ENCODE data around the gene PADI6. TPM values are rescaled to one million over a fixed set of nuclear protein-coding genes. Genes with fewer than 3 reads are reported as not detected.
A peak's percentile ranks its signal among the peaks of the same experiment; 100 is the strongest.

The PADI6 gene
- total and polyA plus RNA-seq, 9 of the 15 experiments (the other 6 are each of a cell fraction or from before 2014, with no cell fraction given) = not detected

DNA sequence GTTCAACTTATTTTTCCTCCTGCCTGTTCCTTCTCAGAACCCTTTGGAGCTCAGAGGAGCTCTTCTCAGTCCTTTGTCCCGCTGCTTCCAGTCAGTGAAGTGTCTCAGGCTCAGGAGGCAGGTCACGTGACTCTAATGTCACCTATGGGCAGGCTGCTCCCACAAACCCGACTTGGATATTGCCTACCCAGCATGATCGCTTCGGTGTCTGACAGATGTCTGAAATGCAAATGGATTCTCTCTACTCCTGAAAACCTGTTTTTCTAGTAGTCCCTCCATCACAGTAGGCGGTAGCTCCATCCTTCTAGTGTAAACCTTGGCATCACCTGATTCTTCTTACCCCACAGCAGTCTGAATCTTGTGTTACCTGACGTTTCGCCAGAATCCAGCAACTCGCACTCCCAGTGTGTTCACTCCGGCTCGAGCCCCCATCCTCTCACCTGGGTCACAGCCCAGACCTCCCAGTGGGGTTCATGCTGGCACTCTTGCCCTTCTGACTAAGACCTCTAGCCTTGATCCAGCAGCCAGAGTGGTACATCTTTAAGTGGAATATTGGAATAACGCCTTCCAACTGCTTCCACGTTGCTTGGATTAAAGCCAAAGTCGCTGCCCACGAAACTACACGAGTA is 5.4 kb downstream of the PADI6 start:
- 0% methylated on average over 16 of the region's 16 CpGs for WGBS (ENCODE audit: insufficient coverage, low coverage, missing lambda C conversion rate)
- ChIA-PET POLR2A (interaction anchor here (0.7 kb wide), 1 partner anchor 9 kb away, joined by 3 read pairs; no protein-coding TSS in a partner anchor), CTCF (ENCODE audit: low intra/inter-chr PET ratio) (no interaction called here)
- Histone ChIP-seq H3K27ac (ENCODE audit: extremely low read depth, low read depth, low read length) (no peak overlapping the region), H3K9ac (ENCODE audit: insufficient read depth in 1 of 2, low read depth in 2 of 2, low read length in 2 of 2) (no peak overlapping the region), H3K27me3 (ENCODE audit: control insufficient read depth in 2 of 2, insufficient read depth in 2 of 2, low read length in 2 of 2) (peaks cover 57 to 83% of the 10 kb centered on the region in 2 experiments), H2AFZ (ENCODE audit: low read depth, low read length) (no peak overlapping the region), H3K4me3 (no peak overlapping the region), H4K20me1 (replicated peaks; ENCODE audit: control insufficient read depth, insufficient read depth, low read length) (peaks cover 22% of the 10 kb centered on the region), H3K79me2 (ENCODE audit: control insufficient read depth, insufficient read depth, low read length) (no peaks in the 10 kb centered on the region), H3K4me1 (replicated peaks in 1 of 2; ENCODE audit: control insufficient read depth in 2 of 2, insufficient read depth in 2 of 2, low read length in 2 of 2) (no peaks in the 10 kb centered on the region), H3K9me1 (ENCODE audit: control insufficient read depth, insufficient read depth, low read length) (no peaks in the 10 kb centered on the region), H3K4me2 (ENCODE audit: insufficient read depth, low read length) (no peak overlapping the region), H3K36me3 (ENCODE audit: control insufficient read depth, insufficient read depth, low read length) (no peaks in the 10 kb centered on the region), H3K9me3 (replicated peaks; ENCODE audit: control insufficient read depth, insufficient read depth, low read depth, low read length) (no peaks in the 10 kb centered on the region)
- BruUV-seq (replicated peaks) = no TSS peak
- FAIRE-seq = no peak
- intact Hi-C loops (cut with micrococcal nuclease) (no loop called here), in situ Hi-C loops (cut with MboI) (no loop called here)
- ATAC-seq = no peak
- DNase-seq (ENCODE audit: extremely low read depth in 1 of 4, low spot score in 3 of 4) = peak in 1 of 4 experiments; percentile 50
- TF ChIP-seq, protein P1, sequence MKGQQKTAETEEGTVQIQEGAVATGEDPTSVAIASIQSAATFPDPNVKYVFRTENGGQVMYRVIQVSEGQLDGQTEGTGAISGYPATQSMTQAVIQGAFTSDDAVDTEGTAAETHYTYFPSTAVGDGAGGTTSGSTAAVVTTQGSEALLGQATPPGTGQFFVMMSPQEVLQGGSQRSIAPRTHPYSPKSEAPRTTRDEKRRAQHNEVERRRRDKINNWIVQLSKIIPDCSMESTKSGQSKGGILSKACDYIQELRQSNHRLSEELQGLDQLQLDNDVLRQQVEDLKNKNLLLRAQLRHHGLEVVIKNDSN (CRISPR knock-in tag; IDR thresholded peaks at IDR 0.05) = peak; percentile 83
- TF ChIP-seq ZNF263 (CRISPR knock-in tag; IDR thresholded peaks at IDR 0.05; ENCODE audit: borderline replicate concordance) (no peak), SNIP1 (IDR thresholded peaks at IDR 0.05; ENCODE audit: low read depth) (no peak), ZNF444 (CRISPR knock-in tag; IDR thresholded peaks at IDR 0.05) (no peak), MAFK (IDR thresholded peaks at IDR 0.05; ENCODE audit: low read length) (no peak), ZNF695 (CRISPR knock-in tag; IDR thresholded peaks at IDR 0.05) (no peak), CBFA2T2 (conservative IDR thresholded peaks at IDR 0.05) (peak; percentile 67), HNRNPK (IDR thresholded peaks at IDR 0.05; ENCODE audit: low read depth, low read length, poor library complexity, severe bottlenecking) (no peak), BHLHE40 (IDR thresholded peaks at IDR 0.05; ENCODE audit: low read length) (0 out of 2 replicates have a peak, but pooled peaks have one; percentile 7)
- TF ChIP-seq, protein P2, sequence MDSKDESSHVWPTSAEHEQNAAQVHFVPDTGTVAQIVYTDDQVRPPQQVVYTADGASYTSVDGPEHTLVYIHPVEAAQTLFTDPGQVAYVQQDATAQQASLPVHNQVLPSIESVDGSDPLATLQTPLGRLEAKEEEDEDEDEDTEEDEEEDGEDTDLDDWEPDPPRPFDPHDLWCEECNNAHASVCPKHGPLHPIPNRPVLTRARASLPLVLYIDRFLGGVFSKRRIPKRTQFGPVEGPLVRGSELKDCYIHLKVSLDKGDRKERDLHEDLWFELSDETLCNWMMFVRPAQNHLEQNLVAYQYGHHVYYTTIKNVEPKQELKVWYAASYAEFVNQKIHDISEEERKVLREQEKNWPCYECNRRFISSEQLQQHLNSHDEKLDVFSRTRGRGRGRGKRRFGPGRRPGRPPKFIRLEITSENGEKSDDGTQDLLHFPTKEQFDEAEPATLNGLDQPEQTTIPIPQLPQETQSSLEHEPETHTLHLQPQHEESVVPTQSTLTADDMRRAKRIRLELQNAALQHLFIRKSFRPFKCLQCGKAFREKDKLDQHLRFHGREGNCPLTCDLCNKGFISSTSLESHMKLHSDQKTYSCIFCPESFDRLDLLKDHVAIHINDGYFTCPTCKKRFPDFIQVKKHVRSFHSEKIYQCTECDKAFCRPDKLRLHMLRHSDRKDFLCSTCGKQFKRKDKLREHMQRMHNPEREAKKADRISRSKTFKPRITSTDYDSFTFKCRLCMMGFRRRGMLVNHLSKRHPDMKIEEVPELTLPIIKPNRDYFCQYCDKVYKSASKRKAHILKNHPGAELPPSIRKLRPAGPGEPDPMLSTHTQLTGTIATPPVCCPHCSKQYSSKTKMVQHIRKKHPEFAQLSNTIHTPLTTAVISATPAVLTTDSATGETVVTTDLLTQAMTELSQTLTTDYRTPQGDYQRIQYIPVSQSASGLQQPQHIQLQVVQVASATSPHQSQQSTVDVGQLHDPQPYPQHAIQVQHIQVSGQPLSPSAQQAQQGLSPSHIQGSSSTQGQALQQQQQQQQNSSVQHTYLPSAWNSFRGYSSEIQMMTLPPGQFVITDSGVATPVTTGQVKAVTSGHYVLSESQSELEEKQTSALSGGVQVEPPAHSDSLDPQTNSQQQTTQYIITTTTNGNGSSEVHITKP (IDR thresholded peaks at IDR 0.05; ENCODE audit: partially characterized antibody) = no peak
- TF ChIP-seq, protein P3, sequence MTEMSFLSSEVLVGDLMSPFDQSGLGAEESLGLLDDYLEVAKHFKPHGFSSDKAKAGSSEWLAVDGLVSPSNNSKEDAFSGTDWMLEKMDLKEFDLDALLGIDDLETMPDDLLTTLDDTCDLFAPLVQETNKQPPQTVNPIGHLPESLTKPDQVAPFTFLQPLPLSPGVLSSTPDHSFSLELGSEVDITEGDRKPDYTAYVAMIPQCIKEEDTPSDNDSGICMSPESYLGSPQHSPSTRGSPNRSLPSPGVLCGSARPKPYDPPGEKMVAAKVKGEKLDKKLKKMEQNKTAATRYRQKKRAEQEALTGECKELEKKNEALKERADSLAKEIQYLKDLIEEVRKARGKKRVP (CRISPR knock-in tag; IDR thresholded peaks at IDR 0.05) = no peak
- TF ChIP-seq, protein P4, sequence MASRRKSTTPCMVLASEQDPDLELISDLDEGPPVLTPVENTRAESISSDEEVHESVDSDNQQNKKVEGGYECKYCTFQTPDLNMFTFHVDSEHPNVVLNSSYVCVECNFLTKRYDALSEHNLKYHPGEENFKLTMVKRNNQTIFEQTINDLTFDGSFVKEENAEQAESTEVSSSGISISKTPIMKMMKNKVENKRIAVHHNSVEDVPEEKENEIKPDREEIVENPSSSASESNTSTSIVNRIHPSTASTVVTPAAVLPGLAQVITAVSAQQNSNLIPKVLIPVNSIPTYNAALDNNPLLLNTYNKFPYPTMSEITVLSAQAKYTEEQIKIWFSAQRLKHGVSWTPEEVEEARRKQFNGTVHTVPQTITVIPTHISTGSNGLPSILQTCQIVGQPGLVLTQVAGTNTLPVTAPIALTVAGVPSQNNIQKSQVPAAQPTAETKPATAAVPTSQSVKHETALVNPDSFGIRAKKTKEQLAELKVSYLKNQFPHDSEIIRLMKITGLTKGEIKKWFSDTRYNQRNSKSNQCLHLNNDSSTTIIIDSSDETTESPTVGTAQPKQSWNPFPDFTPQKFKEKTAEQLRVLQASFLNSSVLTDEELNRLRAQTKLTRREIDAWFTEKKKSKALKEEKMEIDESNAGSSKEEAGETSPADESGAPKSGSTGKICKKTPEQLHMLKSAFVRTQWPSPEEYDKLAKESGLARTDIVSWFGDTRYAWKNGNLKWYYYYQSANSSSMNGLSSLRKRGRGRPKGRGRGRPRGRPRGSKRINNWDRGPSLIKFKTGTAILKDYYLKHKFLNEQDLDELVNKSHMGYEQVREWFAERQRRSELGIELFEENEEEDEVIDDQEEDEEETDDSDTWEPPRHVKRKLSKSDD (conservative IDR thresholded peaks at IDR 0.05; ENCODE audit: low read length) = no peak
- TF ChIP-seq, protein P5, sequence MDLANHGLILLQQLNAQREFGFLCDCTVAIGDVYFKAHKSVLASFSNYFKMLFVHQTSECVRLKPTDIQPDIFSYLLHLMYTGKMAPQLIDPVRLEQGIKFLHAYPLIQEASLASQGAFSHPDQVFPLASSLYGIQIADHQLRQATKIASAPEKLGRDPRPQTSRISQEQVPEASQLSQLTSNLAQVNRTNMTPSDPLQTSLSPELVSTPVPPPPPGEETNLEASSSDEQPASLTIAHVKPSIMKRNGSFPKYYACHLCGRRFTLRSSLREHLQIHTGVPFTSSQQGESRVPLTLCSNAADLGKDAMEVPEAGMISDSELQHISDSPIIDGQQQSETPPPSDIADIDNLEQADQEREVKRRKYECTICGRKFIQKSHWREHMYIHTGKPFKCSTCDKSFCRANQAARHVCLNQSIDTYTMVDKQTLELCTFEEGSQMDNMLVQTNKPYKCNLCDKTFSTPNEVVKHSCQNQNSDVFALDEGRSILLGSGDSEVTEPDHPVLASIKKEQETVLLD (IDR thresholded peaks at IDR 0.05) = no peak
